ENCODE data around the gene ARHGAP26. TPM values are rescaled to one million over a fixed set of nuclear protein-coding genes. Genes with fewer than 3 reads are reported as not detected.

ARHGAP26 gene
- total RNA-seq, 1 experiment from 2014 or later = 79.8 TPM

GRCh38 chr5:143151056-143151700 is 381.0 kb downstream of the ARHGAP26 start:
- no peaks in the 10 kb centered on the region for H3K27me3 Mint-ChIP-seq (ENCODE audit: insufficient read depth, unreplicated experiment)
- H3K27ac Mint-ChIP-seq (ENCODE audit: unreplicated experiment) = no peak overlapping the region
- no peaks in the 10 kb centered on the region for H3K9me3 ChIP-seq
- POLR2A ChIA-PET = no interaction called here
- no peaks in the 10 kb centered on the region for H3K27me3 ChIP-seq (replicated peaks; ENCODE audit: control insufficient read depth, insufficient read depth, low read length)
- DNase-seq = no peak
- H3K36me3 ChIP-seq (ENCODE audit: control insufficient read depth, insufficient read depth, low read length) = no peaks in the 10 kb centered on the region
- intact Hi-C loops (cut with micrococcal nuclease; ENCODE audit: unreplicated experiment) = no loop called here
- BruUV-seq (replicated peaks) = no TSS peak
- H3K4me3 ChIP-seq (ENCODE audit: low read depth, low read length) = no peak overlapping the region
- peaks cover 28% of the 10 kb centered on the region for H3K36me3 Mint-ChIP-seq (ENCODE audit: insufficient read depth, unreplicated experiment)
- no peaks in the 10 kb centered on the region for H3K4me1 ChIP-seq
- no peaks in the 10 kb centered on the region for H3K4me1 Mint-ChIP-seq (ENCODE audit: low read depth, unreplicated experiment)
- TF ChIP-seq CTCF (IDR thresholded peaks at IDR 0.05; ENCODE audit: insufficient read depth in 1 of 2, low read depth in 1 of 2, low read length in 1 of 2, severe bottlenecking in 1 of 2, unreplicated experiment in 1 of 2) = no peak
- no peak overlapping the region for H3K4me3 Mint-ChIP-seq (ENCODE audit: unreplicated experiment)
- H3K9me3 Mint-ChIP-seq (ENCODE audit: unreplicated experiment) = no peaks in the 10 kb centered on the region
- CTCF ChIA-PET = no interaction called here

- H3K4me1 Mint-ChIP-seq (ENCODE audit: low read depth, unreplicated experiment) = no peaks in the 10 kb centered on the region
- H3K36me3 ChIP-seq (ENCODE audit: control insufficient read depth, insufficient read depth, low read length) = no peaks in the 10 kb centered on the region
- H3K9me3 Mint-ChIP-seq (ENCODE audit: unreplicated experiment) = no peaks in the 10 kb centered on the region
- ChIA-PET CTCF (no interaction called here), POLR2A (no interaction called here)
- TF ChIP-seq CTCF (IDR thresholded peaks at IDR 0.05; ENCODE audit: insufficient read depth in 1 of 2, low read depth in 1 of 2, low read length in 1 of 2, severe bottlenecking in 1 of 2, unreplicated experiment in 1 of 2) = no peak
- no TSS peak for BruUV-seq (replicated peaks)
- H3K27me3 Mint-ChIP-seq (ENCODE audit: insufficient read depth, unreplicated experiment) = no peaks in the 10 kb centered on the region
- H3K27ac Mint-ChIP-seq (ENCODE audit: unreplicated experiment) = no peak overlapping the region
- intact Hi-C loops (cut with micrococcal nuclease; ENCODE audit: unreplicated experiment) = no loop called here
- DNase-seq = no peak
- H3K4me3 Mint-ChIP-seq (ENCODE audit: unreplicated experiment) = no peak overlapping the region
- no peaks in the 10 kb centered on the region for H3K27me3 ChIP-seq (replicated peaks; ENCODE audit: control insufficient read depth, insufficient read depth, low read length)
- H3K9me3 ChIP-seq = no peaks in the 10 kb centered on the region
- H3K36me3 Mint-ChIP-seq (ENCODE audit: insufficient read depth, unreplicated experiment) = peaks cover 28% of the 10 kb centered on the region
- H3K4me3 ChIP-seq (ENCODE audit: low read depth, low read length) = no peak overlapping the region
- no peaks in the 10 kb centered on the region for H3K4me1 ChIP-seq
These were observed 382.3 kb downstream of the ARHGAP26 start for GRCh38 chr5:143152445-143152844.

GRCh38 chr5:143153332-143154119 is 383.3 kb downstream of the ARHGAP26 start:
- H3K27me3 ChIP-seq (replicated peaks; ENCODE audit: control insufficient read depth, insufficient read depth, low read length) = no peaks in the 10 kb centered on the region

More at GRCh38 chr5:143153332-143154119, 383.3 kb downstream of the ARHGAP26 start:
- H3K4me3 Mint-ChIP-seq (ENCODE audit: unreplicated experiment) = no peak overlapping the region
- H3K36me3 ChIP-seq (ENCODE audit: control insufficient read depth, insufficient read depth, low read length) = no peaks in the 10 kb centered on the region
- H3K4me1 ChIP-seq = no peaks in the 10 kb centered on the region
- no peaks in the 10 kb centered on the region for H3K9me3 ChIP-seq
- H3K9me3 Mint-ChIP-seq (ENCODE audit: unreplicated experiment) = no peaks in the 10 kb centered on the region
- no peaks in the 10 kb centered on the region for H3K4me1 Mint-ChIP-seq (ENCODE audit: low read depth, unreplicated experiment)
- H3K27me3 Mint-ChIP-seq (ENCODE audit: insufficient read depth, unreplicated experiment) = no peaks in the 10 kb centered on the region
- ChIA-PET CTCF (no interaction called here), POLR2A (no interaction called here)
- BruUV-seq (replicated peaks) = no TSS peak
- intact Hi-C loops (cut with micrococcal nuclease; ENCODE audit: unreplicated experiment) = no loop called here
- no peak for TF ChIP-seq CTCF (IDR thresholded peaks at IDR 0.05; ENCODE audit: insufficient read depth in 1 of 2, low read depth in 1 of 2, low read length in 1 of 2, severe bottlenecking in 1 of 2, unreplicated experiment in 1 of 2)
- peaks cover 21% of the 10 kb centered on the region for H3K36me3 Mint-ChIP-seq (ENCODE audit: insufficient read depth, unreplicated experiment)
- no peak overlapping the region for H3K27ac Mint-ChIP-seq (ENCODE audit: unreplicated experiment)
- no peak for DNase-seq
- no peak overlapping the region for H3K4me3 ChIP-seq (ENCODE audit: low read depth, low read length)
